GM12801 (cell line): Measurements from ENCODE around the gene DNAJC6.

ENCODE experiments used
- TF ChIP-seq, protein P1 (sequence below): IDR thresholded peaks from one replicate; pipeline ENCODE4 v1.5.1; 2011; ENCODE audit warnings: control low read depth; ENCODE audit not compliant: insufficient read length; ENCODE audit errors: extremely low read depth

DNAJC6 gene

DNA sequence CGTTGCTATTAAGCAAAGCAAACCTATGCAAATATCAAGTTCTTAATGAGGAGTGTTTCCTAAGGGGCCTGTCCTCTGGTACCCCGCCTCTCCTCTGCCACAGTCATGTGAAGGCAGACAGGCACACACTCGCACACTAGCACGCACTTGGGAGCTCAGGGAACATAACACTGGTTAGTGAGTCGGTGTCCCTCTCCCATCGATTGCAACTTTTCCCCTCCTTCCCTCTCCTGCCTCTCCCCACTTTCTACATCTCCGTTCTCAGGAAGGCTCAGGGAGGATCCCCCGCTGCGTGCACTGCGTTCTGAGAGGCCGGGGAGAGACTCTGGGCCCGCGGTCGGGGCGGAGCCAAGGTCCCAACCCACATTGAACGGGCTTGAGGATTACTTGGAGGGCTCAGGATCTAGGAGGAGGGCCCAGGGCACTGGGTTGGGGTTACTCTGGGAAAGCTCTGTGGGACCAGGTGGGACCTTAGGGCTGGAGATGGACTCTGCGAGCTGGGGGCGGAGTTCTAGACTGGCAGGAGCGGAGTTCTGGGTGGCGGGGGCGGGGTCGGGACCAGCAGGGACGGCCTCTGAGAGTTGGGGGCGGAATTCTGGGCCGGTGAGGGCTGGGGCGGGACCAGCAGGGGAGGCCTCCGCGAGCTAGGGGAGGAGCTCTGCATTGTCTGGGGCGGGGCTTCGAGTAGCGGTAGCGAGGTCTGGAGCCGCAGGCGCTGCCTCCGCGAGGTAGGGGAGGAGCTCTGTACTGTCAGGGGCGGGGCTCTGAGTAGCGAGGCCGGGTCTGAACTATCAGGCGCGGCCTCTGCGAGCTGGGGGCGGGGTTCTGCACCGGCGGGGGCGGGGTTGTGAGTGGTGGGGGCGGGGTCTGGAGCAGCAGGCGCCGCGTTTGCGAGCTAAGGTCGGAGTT lies 110.6 kb downstream of the DNAJC6 start:
- TF ChIP-seq, protein P1, sequence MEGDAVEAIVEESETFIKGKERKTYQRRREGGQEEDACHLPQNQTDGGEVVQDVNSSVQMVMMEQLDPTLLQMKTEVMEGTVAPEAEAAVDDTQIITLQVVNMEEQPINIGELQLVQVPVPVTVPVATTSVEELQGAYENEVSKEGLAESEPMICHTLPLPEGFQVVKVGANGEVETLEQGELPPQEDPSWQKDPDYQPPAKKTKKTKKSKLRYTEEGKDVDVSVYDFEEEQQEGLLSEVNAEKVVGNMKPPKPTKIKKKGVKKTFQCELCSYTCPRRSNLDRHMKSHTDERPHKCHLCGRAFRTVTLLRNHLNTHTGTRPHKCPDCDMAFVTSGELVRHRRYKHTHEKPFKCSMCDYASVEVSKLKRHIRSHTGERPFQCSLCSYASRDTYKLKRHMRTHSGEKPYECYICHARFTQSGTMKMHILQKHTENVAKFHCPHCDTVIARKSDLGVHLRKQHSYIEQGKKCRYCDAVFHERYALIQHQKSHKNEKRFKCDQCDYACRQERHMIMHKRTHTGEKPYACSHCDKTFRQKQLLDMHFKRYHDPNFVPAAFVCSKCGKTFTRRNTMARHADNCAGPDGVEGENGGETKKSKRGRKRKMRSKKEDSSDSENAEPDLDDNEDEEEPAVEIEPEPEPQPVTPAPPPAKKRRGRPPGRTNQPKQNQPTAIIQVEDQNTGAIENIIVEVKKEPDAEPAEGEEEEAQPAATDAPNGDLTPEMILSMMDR: no peak

- TF ChIP-seq, protein P1: no peak
Measured at GRCh38 chr1:65420590-65421350, 111.4 kb downstream of the DNAJC6 start, which contains the start of the genes LEPR and LEPROT. LEPR (plus strand) TSS chr1:65420668; CDS start chr1:65565566, 144,898 bp downstream. LEPROT (plus strand) TSS chr1:65420668; CDS start chr1:65420725, 57 bp downstream.

- TF ChIP-seq, protein P1: no peak
Measured at GRCh38 chr1:65421351-65422025, 112.1 kb downstream of the DNAJC6 start.

GRCh38 chr1:65422241-65423203 lies 113.2 kb downstream of the DNAJC6 start:
- TF ChIP-seq, protein P1: no peak

DNA sequence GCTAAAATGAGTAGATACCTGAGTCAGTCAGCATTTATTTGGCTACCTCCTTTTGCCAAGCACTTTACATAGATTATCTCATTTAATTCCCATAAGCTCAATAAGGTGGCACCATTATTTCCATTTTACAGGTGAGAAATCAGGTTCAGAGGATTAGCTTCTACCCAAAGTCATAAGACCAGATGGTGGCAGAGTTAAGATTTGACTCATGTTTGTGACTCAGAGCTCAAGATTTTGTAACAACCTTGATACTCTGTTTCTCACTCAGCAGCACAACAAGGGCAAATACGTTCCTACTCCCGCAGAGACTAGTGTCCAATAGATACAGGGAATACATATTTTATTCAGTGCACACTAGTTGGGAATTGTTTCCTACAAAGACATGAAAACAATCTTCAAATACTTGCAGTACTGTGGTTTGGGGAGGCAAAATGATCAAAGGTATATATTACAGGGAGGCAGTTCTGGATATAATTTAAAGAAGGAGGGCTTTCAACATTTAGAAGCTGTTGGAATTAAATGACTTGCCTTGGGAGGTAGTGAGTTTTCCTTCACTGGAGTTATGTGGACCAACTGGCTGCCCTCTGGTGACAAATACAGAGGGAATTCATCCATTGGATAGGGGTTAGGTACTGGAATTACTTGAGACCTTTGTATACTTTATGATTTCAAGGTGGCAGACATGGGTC lies 114.7 kb downstream of the DNAJC6 start:
- TF ChIP-seq, protein P1: no peak

- TF ChIP-seq, protein P1: no peak
Measured at GRCh38 chr1:65424573-65424889, 115.2 kb downstream of the DNAJC6 start.
